HG03457 (cell line): ENCODE results near the gene SEBOX.
A peak's percentile ranks its signal among the peaks of the same experiment; 100 is the strongest.
"Not testable (repeated sequence)": the region's sequence is repeated elsewhere in the genome, so short reads cannot be mapped to it uniquely, and the experiment has no call there.

Source experiments
- ATAC-seq: cut with Tn5 transposase; IDR thresholded peaks from one replicate; pipeline ENCODE4 v1.9.1; 2021; ENCODE audit warnings: moderate number of reproducible peaks; ENCODE audit not compliant: unreplicated experiment

Gene SEBOX

DNA sequence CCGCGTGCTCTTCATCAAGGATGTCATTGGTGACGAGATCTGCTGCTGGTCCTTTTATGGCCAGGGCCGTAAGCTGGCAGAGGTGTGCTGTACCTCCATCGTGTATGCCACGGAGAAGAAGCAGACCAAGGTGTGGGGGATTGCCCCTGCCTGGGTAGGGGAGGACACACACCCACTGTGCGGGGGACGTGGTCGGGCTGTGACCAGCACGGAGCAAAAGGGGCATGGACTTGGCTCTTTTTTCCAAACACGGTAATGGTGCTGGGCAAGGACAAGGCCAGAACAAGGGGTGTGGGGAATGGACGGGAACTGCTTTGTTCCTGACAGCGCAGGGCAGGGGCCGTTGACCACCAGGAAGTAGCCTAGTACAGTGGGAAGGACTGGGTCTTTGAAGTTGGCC is 22.7 kb downstream of the SEBOX start:
- no peak for ATAC-seq

DNA sequence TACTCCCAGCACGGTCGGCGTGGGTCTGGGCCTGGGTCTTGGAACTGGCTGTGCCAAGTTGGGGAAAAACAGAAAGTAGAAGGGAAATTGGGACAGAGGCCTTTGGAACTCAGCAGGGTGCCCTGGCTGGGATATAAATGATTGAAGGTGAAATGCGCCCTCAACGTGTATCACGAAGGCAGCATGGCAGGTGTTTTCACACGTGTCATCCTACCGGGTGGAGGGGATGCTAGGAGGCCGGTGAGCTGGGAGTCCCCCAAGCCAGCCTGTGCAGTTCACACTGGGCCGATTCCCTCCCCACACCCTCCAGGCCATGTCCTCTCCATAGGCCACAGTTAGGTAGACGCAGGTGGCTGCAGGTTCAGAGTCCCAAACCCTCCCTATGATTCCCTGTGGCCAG is 23.5 kb downstream of the SEBOX start:
- no peak for ATAC-seq

DNA sequence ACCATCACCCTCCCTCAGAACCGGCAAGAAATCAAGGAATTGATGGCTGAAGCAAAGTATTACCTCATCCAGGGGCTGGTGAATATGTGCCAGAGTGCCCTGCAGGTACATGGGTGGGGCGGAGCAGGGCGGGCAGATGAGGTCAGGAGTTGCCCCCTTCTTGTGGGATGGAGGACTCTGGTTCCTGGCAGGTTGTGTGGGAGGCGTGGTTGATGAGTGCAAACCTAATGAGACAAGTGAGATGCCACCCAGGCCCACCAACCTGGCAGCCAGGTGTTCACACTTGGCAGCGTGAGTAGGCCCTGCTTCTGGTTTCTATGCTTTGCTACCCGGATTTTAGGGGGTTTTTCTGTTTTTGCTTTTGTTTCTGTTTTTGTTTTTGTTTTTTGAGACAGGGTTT is 24.6 kb downstream of the SEBOX start:
- no peak for ATAC-seq

- ATAC-seq: no peak
Measured at GRCh38 chr17:28339431-28339830, 25.6 kb downstream of the SEBOX start.

GRCh38 chr17:28338769-28339212 is 26.2 kb downstream of the SEBOX start:
- ATAC-seq: not testable (repeated sequence)

GRCh38 chr17:28338056-28338768 is 26.8 kb downstream of the SEBOX start:
- no peak for ATAC-seq

- no peak for ATAC-seq
Measured at GRCh38 chr17:28335959-28336871, 28.8 kb downstream of the SEBOX start.

DNA sequence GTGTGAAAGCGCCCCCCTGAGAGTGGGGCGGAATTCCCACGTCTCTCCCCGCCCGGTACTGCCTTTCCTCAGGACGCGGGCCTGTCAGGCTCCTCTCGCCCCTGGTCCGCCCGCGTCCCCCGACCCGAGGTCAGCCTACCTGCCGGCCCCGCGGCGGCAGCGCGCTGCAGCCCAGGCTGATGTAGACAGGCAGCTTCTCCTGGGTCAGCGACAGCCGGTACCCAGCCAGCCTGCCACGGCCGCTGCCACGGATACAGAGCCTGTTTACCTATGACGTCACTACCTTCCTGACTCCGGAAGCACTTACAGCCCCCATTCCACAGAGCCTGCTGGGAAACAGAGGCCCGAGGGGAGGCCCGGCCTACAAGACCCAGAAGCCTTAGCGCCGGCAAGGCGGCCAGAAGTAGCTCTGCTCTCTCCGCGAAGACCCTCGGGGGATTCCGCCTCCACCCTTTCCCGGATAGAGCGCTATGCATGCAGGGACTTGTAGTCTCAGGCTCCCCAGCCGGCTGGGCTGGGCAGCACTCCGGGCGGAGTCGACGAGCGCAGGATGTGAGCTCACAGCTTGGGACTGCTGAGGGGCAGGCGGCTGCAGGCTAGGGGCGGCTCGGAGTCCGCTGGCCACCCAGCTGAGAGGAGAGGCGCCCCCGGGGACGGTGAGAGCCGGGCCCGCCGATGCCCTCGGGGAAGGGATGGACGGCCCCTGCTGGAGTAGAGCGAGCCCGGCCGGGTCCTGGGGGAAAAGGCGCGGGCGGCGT is 29.6 kb downstream of the SEBOX start, which contains the start of the genes IFT20 and TNFAIP1:
IFT20 (minus strand) TSS at position 272 of the 758 bp plus-strand sequence. CDS start 3,487 bp downstream, outside the sequence.
TNFAIP1 (plus strand) TSS at position 561 of the 758 bp plus-strand sequence. CDS start 3,761 bp downstream, outside the sequence.
- ATAC-seq: peak; percentile 93

- no peak for ATAC-seq
Measured at GRCh38 chr17:28334666-28335200, 30.3 kb downstream of the SEBOX start.

GRCh38 chr17:28334171-28334570 is 30.8 kb downstream of the SEBOX start:
- ATAC-seq: no peak

DNA sequence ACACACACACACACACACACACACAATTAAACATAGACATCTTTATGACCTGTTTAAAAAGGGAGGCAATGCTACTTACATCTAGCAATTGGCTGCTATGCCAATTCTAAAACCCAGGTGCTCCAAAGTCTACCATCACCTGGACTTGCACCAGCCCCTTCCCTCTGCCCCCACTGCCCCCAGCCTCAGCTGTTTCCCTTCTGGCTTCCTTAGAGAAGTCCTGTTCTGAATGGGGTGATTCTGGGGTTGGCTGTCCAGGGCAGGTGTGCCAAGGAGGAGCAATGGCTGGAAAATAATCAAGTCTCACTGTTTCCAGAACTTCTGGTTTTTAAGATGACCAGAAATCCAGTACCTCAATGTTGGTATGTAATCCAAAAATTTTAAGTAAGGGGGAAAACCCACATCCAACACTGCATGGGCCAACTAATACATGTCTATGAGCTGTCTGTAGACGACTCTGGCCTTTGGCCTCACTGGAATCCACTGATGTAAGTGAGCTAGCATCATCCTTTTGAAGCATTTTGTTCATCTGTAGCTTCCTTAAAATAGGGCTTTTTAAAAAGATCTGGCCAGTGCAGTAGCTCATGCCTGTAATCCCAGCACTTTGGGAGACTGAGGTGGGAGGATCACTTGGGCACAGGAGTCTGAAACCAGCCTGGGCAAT is 31.8 kb downstream of the SEBOX start:
- no peak for ATAC-seq

DNA sequence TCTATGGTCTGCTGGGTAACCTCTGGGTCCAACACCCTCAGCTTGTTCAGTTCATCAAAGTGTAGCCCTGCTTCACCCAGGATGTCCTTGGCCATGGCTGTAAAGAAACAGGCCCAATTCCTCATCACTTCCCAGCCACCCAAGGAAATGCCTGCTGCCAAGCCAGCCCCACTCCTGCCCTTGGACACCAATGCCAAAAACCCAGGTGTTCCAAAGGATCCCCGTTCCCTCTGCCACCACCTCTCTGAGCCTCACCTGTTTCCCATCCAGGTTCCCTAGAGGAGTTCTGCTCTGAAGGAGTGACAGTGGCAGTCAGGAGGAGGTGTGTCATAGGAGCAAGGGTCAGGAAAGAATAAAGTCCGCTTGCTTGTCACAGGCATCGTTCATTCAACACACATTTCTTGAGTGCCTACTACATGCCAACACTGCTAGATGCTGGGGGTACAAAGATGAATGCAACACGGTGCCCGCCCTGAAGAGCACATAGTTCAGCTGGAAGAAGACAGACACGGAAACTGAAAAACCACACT is 33.0 kb downstream of the SEBOX start:
- ATAC-seq: no peak

GRCh38 chr17:28330671-28331070 is 34.3 kb downstream of the SEBOX start:
- no peak for ATAC-seq

DNA sequence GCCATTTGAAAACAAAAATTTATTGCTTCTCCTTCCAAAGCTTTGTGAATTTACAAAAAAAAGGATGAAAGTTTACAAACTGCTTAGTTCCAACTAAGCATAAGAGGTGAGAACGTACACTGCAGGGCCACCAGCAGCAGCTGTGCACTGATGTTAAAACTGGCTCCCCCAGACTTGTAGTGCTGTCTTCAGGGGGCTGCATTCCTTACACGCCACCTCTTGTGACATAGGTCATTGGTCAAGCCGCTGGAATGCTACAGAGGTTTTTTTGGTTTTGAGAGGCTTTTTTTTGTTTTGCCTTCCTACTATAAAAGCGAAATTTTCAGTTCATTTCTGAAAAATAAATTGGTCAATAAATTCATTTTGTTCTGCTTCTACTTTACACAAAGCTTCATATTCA is 36.7 kb downstream of the SEBOX start:
- ATAC-seq: no peak

- no peak for ATAC-seq
Measured at GRCh38 chr17:28327709-28328108, 37.3 kb downstream of the SEBOX start.

- no peak for ATAC-seq
Measured at GRCh38 chr17:28327031-28327607, 37.9 kb downstream of the SEBOX start.

DNA sequence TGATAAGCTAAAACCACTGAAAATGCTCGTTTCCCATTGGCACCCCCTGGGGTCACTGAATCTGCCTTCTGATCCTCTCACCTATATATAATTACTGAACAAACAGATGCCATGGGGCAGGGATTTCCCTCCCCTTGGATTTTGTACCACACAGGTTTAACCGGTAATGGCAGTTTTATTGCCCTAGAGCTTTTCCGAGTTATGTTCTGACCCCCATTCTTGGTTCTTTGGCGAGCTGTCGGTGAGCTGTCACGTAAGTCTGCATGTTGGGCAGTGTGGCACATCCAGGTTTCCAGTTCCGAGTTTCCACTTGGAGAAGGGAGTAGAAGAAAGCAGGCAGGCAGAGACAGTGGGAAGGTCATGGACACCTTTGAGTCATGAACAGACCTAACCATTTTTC is 38.9 kb downstream of the SEBOX start:
- ATAC-seq: no peak

GRCh38 chr17:28325211-28325610 is 39.8 kb downstream of the SEBOX start:
- no peak for ATAC-seq

DNA sequence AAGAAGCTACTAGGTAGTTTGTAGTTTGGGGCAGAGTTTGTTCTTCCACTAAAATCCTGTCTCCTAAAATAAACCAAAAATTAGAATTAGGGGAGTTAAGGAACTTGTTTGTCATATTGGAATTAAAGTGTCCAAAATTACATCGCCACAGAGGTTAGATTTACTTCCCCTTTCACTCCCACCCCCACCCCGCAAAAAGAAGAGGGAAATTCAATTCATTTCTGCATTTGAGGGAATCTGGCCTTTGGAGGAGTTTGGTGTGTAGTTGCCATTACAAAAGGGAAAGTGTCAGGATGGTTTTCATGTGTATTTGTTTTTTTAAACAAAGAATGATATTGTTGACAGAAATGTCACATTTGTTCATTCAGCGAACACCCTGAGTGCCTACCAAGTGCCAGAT is 40.2 kb downstream of the SEBOX start:
- ATAC-seq: no peak
